Subcutaneous preadipocyte (primary cell): ENCODE results near the gene NUDT7. TPM values are rescaled to one million over a fixed set of nuclear protein-coding genes. Genes with fewer than 3 reads are reported as not detected.

Experiments
- total RNA-seq: library from RNA; depleted of rRNA; stranded (reverse); fragments of >200 nt; gene quantifications from 2 replicates; pipeline ENCODE4 v1.2.3, GENCODE V29; 2012

The NUDT7 gene
- 8.1 and 8.6 TPM in 2 replicates for total RNA-seq

GRCh38 chr16:77722309-77723107, at the start of gene NUDT7:
Gene NUDT7, plus strand, starts transcription at chr16:77722514. Its CDS starts 69 bp downstream, at chr16:77722583.

GRCh38 chr16:77788181-77789084, 66.1 kb downstream of the NUDT7 start, which contains the start of gene VAT1L:
Gene VAT1L, plus strand, starts transcription at chr16:77788564. Its CDS starts 119 bp downstream, at chr16:77788683.

Other genes starting within 250 kb of the NUDT7 start
- under 0.01 and 0.20 TPM in 2 replicates for gene VAT1L, start 66.0 kb downstream of the NUDT7 start, total RNA-seq